CD4-positive, alpha-beta memory T cell (primary cell): Measurements from ENCODE around the gene FEN1. TPM values are rescaled to one million over a fixed set of nuclear protein-coding genes. Genes with fewer than 3 reads are reported as not detected.

Experiments used
- CTCF ChIA-PET: fragments of 350-600 bp; sonication (Branson Sonifier 250); formaldehyde crosslinking; loops from one replicate; lab custom pipeline; 2021; ENCODE audit warnings: inconsistent platforms; ENCODE audit not compliant: partially characterized antibody; lab: Charles Lee
- POLR2A ChIA-PET: fragments of 350-600 bp; sonication (Branson Sonifier 250); formaldehyde crosslinking; loops from one replicate; lab custom pipeline; 2021; ENCODE audit not compliant: partially characterized antibody; lab: Charles Lee
- DNase-seq, 5 donors: peaks; one replicate each; pipeline versions ENCODE4 v3.0.0 to v3.0.0-alpha.2; 2020 to 2022; ENCODE audit warnings: mixed read lengths in 1 of 5
- H3K27ac ChIP-seq: one replicate; pipeline ENCODE4 v1.7.0; 2013; ENCODE audit warnings: low read depth, low read length
- H3K27me3 ChIP-seq: 2 replicates; pipeline ENCODE4 v1.7.0; 2013; ENCODE audit warnings: mild to moderate bottlenecking, low read length, moderate library complexity; ENCODE audit not compliant: insufficient read depth
- H3K36me3 ChIP-seq: 2 replicates; pipeline ENCODE4 v1.7.0; 2013; ENCODE audit warnings: mild to moderate bottlenecking, low read length, moderate library complexity; ENCODE audit not compliant: insufficient read depth
- H3K4me1 ChIP-seq: 2 replicates; pipeline ENCODE4 v1.7.0; 2013; ENCODE audit warnings: mild to moderate bottlenecking, low read length, moderate library complexity; ENCODE audit not compliant: insufficient read depth
- H3K4me3 ChIP-seq, 2 donors: one replicate each; pipeline ENCODE4 v1.7.0; 2013; ENCODE audit warnings: low read length in 2 of 2, mild to moderate bottlenecking in 1 of 2
- H3K9me3 ChIP-seq, 2 donors: one replicate each; pipeline ENCODE4 v1.7.0; 2013; ENCODE audit warnings: low read length in 2 of 2, control low read depth in 1 of 2; ENCODE audit not compliant: control insufficient read depth in 1 of 2
- H3K27ac Mint-ChIP-seq, 7 donors: one replicate each; pipeline ENCODE4 v1.8.0; 2020 to 2021; ENCODE audit warnings: mixed read lengths in 7 of 7, mild to moderate bottlenecking in 6 of 7, inconsistent platforms in 3 of 7, moderate library complexity in 3 of 7
- H3K27me3 Mint-ChIP-seq, 2 donors: one replicate each; pipeline ENCODE4 v1.8.0; 2020 to 2021; ENCODE audit warnings: mixed read lengths in 2 of 2
- H3K36me3 Mint-ChIP-seq, 2 donors: one replicate each; pipeline ENCODE4 v1.8.0; 2020 to 2021; ENCODE audit warnings: mixed read lengths in 2 of 2, inconsistent platforms in 1 of 2, mild to moderate bottlenecking in 1 of 2
- H3K4me1 Mint-ChIP-seq, 4 donors: one replicate each; pipeline ENCODE4 v1.8.0; 2020 to 2021; ENCODE audit warnings: mixed read lengths in 4 of 4, mild to moderate bottlenecking in 1 of 4
- H3K4me3 Mint-ChIP-seq, 8 donors: one replicate each; pipeline ENCODE4 v1.8.0; 2020 to 2021; ENCODE audit warnings: mixed read lengths in 8 of 8, mild to moderate bottlenecking in 7 of 8, moderate library complexity in 6 of 8, inconsistent platforms in 3 of 8
- H3K9me3 Mint-ChIP-seq, 8 donors: one replicate each; pipeline ENCODE4 v1.8.0; 2020 to 2021; ENCODE audit warnings: mixed read lengths in 8 of 8, mild to moderate bottlenecking in 5 of 8, inconsistent platforms in 3 of 8, moderate library complexity in 1 of 8
- intact Hi-C: fragments of 100-400 bp; cut with micrococcal nuclease; formaldehyde crosslinking; loops from one replicate; pipeline ENCODE4 v1.15.1; 2023
- polyA plus RNA-seq, 2 donors: library from polyadenylated mRNA; unstranded; fragments of 300-500 nt; fragmentation: Illumina TruSeq; gene quantifications; one replicate each; pipeline ENCODE4 v1.2.3, GENCODE V29; 2021
- total RNA-seq, 2 experiments: library from RNA; stranded (reverse); gene quantifications; one replicate each; pipeline ENCODE4 v1.2.3, GENCODE V29; 2021

FEN1 gene
- total and polyA plus RNA-seq, 4 experiments from 2014 or later: 7.4 to 15.4 (median 10.4) TPM

- no peaks in the 10 kb centered on the region for H3K27me3 ChIP-seq
- no peak for DNase-seq
- H3K9me3 ChIP-seq: no peaks in the 10 kb centered on the region
- H3K4me1 Mint-ChIP-seq: no peaks in the 10 kb centered on the region
- H3K4me1 ChIP-seq: no peaks in the 10 kb centered on the region
- H3K9me3 Mint-ChIP-seq: no peaks in the 10 kb centered on the region
- no peaks in the 10 kb centered on the region for H3K27me3 Mint-ChIP-seq
- H3K36me3 ChIP-seq: no peaks in the 10 kb centered on the region
- H3K4me3 Mint-ChIP-seq: no peak overlapping the region
- POLR2A ChIA-PET: no interaction called here
- H3K27ac Mint-ChIP-seq: peak overlapping the region in 1 of 7 donors; percentile 47
- no peak overlapping the region for H3K27ac ChIP-seq
- intact Hi-C loops: no loop called here
- no peak overlapping the region for H3K4me3 ChIP-seq
- CTCF ChIA-PET: interaction anchor here (1.2 to 3.5 kb wide), 5 partner anchors 7 to 303 kb away, joined by 3 to 27 read pairs (median 8); no protein-coding TSS in a partner anchor
- H3K36me3 Mint-ChIP-seq: peaks cover 0 to 3% of the 10 kb centered on the region in 2 donors
These were observed 12.4 kb downstream of the FEN1 start for GRCh38 chr11:61805146-61805545.

GRCh38 chr11:61806785-61807184 lies 14.1 kb downstream of the FEN1 start:
- H3K27me3 ChIP-seq: no peaks in the 10 kb centered on the region
- no peaks in the 10 kb centered on the region for H3K36me3 ChIP-seq
- H3K9me3 ChIP-seq: no peaks in the 10 kb centered on the region
- no peaks in the 10 kb centered on the region for H3K9me3 Mint-ChIP-seq
- no peaks in the 10 kb centered on the region for H3K4me1 Mint-ChIP-seq
- H3K36me3 Mint-ChIP-seq: no peaks in the 10 kb centered on the region
- no peak for DNase-seq
- POLR2A ChIA-PET: interaction anchor here (2.3 kb wide), 1 partner anchor 10 kb away, joined by 6 read pairs; no protein-coding TSS in a partner anchor
- no peaks in the 10 kb centered on the region for H3K4me1 ChIP-seq
- no peak overlapping the region for H3K27ac ChIP-seq
- no peak overlapping the region for H3K4me3 Mint-ChIP-seq
- CTCF ChIA-PET: interaction anchor here (1.7 to 3.5 kb wide), 3 partner anchors 8 to 301 kb away, joined by 6 to 27 read pairs (median 8); no protein-coding TSS in a partner anchor
- H3K27ac Mint-ChIP-seq: peak overlapping the region in 1 of 7 donors; percentile 18
- no peak overlapping the region for H3K4me3 ChIP-seq
- H3K27me3 Mint-ChIP-seq: no peaks in the 10 kb centered on the region
- intact Hi-C loops: no loop called here

GRCh38 chr11:61810671-61811175 lies 18.0 kb downstream of the FEN1 start:
- Mint-ChIP-seq H3K27ac (no peak overlapping the region), H3K27me3 (peaks cover 4 to 9% of the 10 kb centered on the region in 2 donors), H3K9me3 (no peaks in the 10 kb centered on the region), H3K4me1 (peaks cover 2 to 10% (median 4%) of the 10 kb centered on the region in 4 donors), H3K36me3 (peaks cover 0 to 4% of the 10 kb centered on the region in 2 donors), H3K4me3 (no peak overlapping the region)
- POLR2A ChIA-PET: no interaction called here
- CTCF ChIA-PET: interaction anchor here (9.4 kb wide), 1 partner anchor 15 kb away, joined by 95 read pairs; the partner anchor contains the start of genes FEN1 and TMEM258
- Histone ChIP-seq H3K27ac (no peak overlapping the region), H3K36me3 (no peaks in the 10 kb centered on the region), H3K27me3 (peaks cover 6% of the 10 kb centered on the region), H3K4me3 (no peak overlapping the region), H3K4me1 (peaks cover 14% of the 10 kb centered on the region), H3K9me3 (no peaks in the 10 kb centered on the region)
- intact Hi-C loops: no loop called here
- no peak for DNase-seq

- peaks cover 0 to 4% of the 10 kb centered on the region in 2 donors for H3K36me3 Mint-ChIP-seq
- H3K27ac ChIP-seq: no peak overlapping the region
- no peaks in the 10 kb centered on the region for H3K9me3 Mint-ChIP-seq
- H3K36me3 ChIP-seq: no peaks in the 10 kb centered on the region
- ChIA-PET POLR2A (no interaction called here), CTCF (interaction anchor here (9.4 kb wide), 1 partner anchor 16 kb away, joined by 95 read pairs; the partner anchor contains the start of genes FEN1 and TMEM258)
- no peaks in the 10 kb centered on the region for H3K9me3 ChIP-seq
- H3K4me3 ChIP-seq: no peak overlapping the region
- H3K4me1 ChIP-seq: peaks cover 21% of the 10 kb centered on the region
- peak overlapping the region in 1 of 8 donors; percentile 36 for H3K4me3 Mint-ChIP-seq
- DNase-seq: no peak
- intact Hi-C loops: no loop called here
- H3K27me3 ChIP-seq: peaks cover 10% of the 10 kb centered on the region
- peak overlapping the region in 1 of 7 donors; percentile 4 for H3K27ac Mint-ChIP-seq
- peaks cover 4 to 12% of the 10 kb centered on the region in 2 donors for H3K27me3 Mint-ChIP-seq
- peaks cover 3 to 18% (median 7%) of the 10 kb centered on the region in 4 donors for H3K4me1 Mint-ChIP-seq
These were observed 19.1 kb downstream of the FEN1 start for GRCh38 chr11:61811831-61812230.

- Mint-ChIP-seq H3K36me3 (peaks cover 0 to 4% of the 10 kb centered on the region in 2 donors), H3K4me3 (peak overlapping the region in 1 of 8 donors; percentile 39), H3K9me3 (no peaks in the 10 kb centered on the region), H3K27me3 (peaks cover 4 to 19% of the 10 kb centered on the region in 2 donors), H3K4me1 (peaks cover 3 to 18% (median 7%) of the 10 kb centered on the region in 4 donors), H3K27ac (peak overlapping the region in 1 of 7 donors; percentile 61)
- Histone ChIP-seq H3K27me3 (peaks cover 10% of the 10 kb centered on the region), H3K4me1 (peaks cover 21% of the 10 kb centered on the region), H3K36me3 (no peaks in the 10 kb centered on the region), H3K4me3 (no peak overlapping the region), H3K27ac (no peak overlapping the region), H3K9me3 (no peaks in the 10 kb centered on the region)
- intact Hi-C loops: no loop called here
- POLR2A ChIA-PET: interaction anchor here (0.8 kb wide), 1 partner anchor 81 kb away, joined by 3 read pairs; no protein-coding TSS in a partner anchor
- no peak for DNase-seq
- CTCF ChIA-PET: interaction anchor here (1.1 to 9.4 kb wide), 4 partner anchors 8 to 269 kb away, joined by 3 to 95 read pairs (median 10); partner anchors contain the start of genes FEN1 and TMEM258
These were observed 20.2 kb downstream of the FEN1 start for GRCh38 chr11:61812736-61813411.

- no peak overlapping the region for H3K27ac ChIP-seq
- ChIA-PET CTCF (interaction anchor here (0.6 to 9.4 kb wide), 10 partner anchors 7 to 294 kb away, joined by 3 to 95 read pairs (median 9); partner anchors contain the start of genes FEN1 and TMEM258), POLR2A (interaction anchor here (0.6 to 4.1 kb wide), 10 partner anchors 10 to 267 kb away, joined by 3 to 28 read pairs (median 11); partner anchors contain the start of genes FADS2, FEN1, FTH1 and TMEM258)
- H3K27ac Mint-ChIP-seq: peak overlapping the region in 2 of 7 donors; percentile 29 to 32
- peak overlapping the region; percentile 81 to 97 (median 92) for H3K4me3 Mint-ChIP-seq
- peak overlapping the region in 1 of 2 donors; percentile 77 for H3K4me3 ChIP-seq
- H3K27me3 ChIP-seq: peaks cover 10% of the 10 kb centered on the region
- H3K9me3 Mint-ChIP-seq: no peaks in the 10 kb centered on the region
- H3K9me3 ChIP-seq: no peaks in the 10 kb centered on the region
- H3K36me3 Mint-ChIP-seq: peaks cover 0 to 4% of the 10 kb centered on the region in 2 donors
- H3K4me1 Mint-ChIP-seq: peaks cover 3 to 18% (median 7%) of the 10 kb centered on the region in 4 donors
- DNase-seq: peak in 1 of 5 donors; percentile 15
- H3K36me3 ChIP-seq: no peaks in the 10 kb centered on the region
- peaks cover 21% of the 10 kb centered on the region for H3K4me1 ChIP-seq
- intact Hi-C loops: no loop called here
- peaks cover 4 to 19% of the 10 kb centered on the region in 2 donors for H3K27me3 Mint-ChIP-seq
These were observed 21.7 kb downstream of the FEN1 start for GRCh38 chr11:61814247-61814957.
